ENCODE results near the gene PRODH.
A peak's percentile ranks its signal among the peaks of the same experiment; 100 is the strongest.
"Not testable (repeated sequence)": the region's sequence is repeated elsewhere in the genome, so short reads cannot be mapped to it uniquely, and the experiment has no call there.

PRODH gene, protein sequence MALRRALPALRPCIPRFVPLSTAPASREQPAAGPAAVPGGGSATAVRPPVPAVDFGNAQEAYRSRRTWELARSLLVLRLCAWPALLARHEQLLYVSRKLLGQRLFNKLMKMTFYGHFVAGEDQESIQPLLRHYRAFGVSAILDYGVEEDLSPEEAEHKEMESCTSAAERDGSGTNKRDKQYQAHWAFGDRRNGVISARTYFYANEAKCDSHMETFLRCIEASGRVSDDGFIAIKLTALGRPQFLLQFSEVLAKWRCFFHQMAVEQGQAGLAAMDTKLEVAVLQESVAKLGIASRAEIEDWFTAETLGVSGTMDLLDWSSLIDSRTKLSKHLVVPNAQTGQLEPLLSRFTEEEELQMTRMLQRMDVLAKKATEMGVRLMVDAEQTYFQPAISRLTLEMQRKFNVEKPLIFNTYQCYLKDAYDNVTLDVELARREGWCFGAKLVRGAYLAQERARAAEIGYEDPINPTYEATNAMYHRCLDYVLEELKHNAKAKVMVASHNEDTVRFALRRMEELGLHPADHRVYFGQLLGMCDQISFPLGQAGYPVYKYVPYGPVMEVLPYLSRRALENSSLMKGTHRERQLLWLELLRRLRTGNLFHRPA

DNA sequence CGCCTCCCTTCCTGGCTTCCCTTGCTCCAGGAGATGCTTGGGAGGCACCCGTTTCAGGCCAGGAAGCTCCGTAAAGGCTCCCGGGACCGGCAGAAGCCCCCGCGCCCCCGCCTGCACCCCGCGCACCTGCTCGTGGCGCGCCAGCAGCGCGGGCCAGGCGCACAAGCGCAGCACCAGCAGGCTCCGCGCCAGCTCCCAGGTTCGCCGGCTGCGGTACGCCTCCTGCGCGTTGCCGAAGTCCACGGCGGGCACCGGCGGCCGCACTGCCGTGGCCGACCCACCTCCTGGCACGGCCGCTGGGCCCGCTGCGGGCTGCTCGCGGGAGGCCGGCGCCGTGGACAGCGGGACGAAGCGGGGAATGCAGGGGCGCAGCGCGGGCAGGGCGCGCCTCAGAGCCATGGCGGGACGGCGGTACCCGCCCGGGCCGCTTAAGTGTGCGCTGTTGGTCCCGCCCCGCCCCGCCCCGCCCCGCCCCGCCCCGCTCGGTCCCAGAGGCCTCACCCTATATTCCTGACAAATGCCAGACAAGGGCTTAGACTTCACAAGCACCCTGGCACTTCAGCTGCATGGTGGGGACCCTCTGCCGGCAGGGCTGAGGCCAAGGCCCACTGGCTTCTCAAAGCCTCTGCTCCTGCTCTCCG is at the start of gene PRODH:
PRODH (minus strand) TSS at position 405 of the 641 bp plus-strand sequence; CDS start at position 399, 6 bp downstream.
- no peak for DNase-seq

DNA sequence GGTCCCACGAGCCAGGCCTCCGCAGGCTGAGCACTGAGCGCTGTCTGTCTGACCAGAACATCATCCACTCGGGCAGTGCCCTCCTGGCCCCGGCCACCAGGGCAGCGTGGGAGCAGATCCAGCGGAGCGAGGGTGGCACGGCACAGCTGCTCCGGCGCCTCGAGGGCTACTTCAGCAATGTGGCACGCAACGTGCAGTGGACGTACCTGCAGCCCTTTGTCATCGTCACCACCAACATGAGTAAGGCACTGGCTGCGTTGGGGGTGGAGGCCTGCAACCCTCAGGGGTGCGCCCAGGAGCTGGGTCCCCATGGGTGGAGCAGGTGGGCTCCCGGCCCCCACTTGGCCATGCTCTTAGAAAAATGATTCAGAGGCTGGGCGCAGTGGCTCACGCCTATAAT is 49.7 kb upstream of the PRODH start:
- DNase-seq, result no peak

DNA sequence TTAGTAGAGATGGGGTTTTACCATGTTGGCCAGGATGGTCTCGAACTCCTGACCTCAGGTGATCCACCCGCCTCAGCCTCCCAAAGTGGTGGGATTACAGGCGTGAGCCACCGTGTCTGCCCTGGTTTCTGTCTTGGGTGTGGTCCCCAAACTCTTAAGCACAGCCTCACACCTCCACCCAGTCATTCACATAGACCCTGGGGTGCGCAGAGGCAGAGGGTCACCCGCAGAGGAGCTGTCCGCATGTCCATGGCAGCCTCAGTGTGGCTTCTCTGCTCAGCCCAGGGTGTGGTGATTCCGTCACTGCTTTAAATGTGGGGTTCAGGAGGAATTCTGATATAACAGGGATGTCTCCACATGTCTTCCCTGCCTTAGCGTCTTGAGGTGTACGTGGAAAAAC is 48.5 kb upstream of the PRODH start:
- DNase-seq, result no peak

DNA sequence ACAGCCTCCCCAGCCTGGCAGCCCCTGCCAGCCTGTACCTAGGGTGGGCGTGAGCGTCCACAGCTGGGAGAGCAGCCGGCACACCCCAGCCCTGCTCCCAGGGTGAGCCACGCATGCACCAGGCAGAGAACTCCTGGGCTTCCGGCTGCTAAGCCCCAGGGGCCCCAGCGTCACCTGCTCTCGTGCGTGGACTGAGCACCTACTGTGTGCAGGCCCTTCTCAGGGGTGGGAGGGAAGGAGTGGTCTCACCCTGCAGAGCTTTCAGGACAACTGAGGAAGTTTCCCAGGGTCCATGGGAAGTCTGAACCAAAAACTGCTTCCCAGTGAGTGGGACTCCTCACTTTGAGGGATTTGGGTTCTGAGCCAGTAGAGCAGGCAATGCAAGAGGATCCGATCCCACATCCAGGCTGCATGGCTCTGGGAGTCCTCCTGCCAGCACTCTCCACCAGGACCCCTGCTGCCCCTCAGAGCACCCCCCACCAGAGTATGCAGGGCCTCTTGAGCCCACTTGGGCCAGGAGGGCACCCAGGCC is 47.1 kb upstream of the PRODH start:
- no peak for DNase-seq

DNA sequence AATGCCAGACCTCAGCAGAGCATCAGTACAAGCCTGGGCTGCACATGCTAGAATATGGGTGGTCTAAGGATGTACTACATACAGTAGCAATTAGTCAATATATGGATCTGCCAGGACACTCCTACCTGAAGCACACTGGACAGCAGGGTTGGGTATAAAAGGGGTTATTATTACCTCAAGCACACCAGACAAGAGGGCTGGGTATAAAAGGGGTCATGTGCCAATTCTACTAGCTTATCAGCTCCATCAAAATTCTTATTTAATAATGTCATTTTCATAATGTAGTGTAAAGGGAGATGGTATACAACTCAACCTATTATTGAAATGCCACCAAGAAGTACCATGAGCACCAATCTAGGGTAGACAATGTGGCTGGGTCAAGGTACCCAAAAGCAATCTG is 44.7 kb upstream of the PRODH start:
- DNase-seq, result no peak

DNA sequence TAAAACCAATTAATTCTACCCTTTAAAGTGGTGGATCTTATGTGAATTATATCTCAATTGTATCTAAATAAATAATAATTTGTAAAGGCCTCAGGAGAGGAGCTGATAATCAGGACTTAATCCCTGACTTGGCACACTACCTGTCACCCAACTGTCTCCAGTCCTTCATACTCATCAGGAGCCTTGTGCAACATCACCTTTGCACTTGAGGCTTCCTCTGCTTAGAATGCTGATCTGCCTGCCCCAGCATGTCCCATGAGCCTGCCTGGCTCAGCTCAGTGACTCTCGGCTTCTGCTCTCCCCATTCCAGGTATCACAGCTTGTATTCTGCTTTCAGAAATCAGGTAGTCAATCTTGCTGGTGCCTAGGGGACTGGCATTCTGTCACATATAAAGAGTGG is 43.9 kb upstream of the PRODH start:
- no peak for DNase-seq

DNA sequence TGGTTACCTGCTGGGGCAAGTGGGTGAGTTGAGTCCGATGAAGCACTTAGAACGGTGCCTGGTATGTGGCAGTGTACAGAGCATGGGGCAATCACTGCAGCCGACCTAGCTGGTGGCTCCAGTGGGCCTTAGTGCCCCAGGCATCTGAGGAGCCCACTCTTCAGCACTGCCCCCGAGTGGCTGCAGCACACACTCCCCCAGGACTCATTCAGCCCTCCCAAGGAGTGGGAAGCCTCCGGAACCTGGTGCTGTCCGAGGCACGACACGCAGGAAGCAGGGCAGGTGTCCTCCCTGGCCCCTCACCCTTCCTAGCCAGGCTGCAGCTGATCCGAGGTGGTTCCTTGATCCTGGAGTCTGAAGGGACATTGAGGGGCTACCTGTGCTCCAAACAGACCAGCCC is 42.4 kb upstream of the PRODH start:
- no peak for DNase-seq

DNA sequence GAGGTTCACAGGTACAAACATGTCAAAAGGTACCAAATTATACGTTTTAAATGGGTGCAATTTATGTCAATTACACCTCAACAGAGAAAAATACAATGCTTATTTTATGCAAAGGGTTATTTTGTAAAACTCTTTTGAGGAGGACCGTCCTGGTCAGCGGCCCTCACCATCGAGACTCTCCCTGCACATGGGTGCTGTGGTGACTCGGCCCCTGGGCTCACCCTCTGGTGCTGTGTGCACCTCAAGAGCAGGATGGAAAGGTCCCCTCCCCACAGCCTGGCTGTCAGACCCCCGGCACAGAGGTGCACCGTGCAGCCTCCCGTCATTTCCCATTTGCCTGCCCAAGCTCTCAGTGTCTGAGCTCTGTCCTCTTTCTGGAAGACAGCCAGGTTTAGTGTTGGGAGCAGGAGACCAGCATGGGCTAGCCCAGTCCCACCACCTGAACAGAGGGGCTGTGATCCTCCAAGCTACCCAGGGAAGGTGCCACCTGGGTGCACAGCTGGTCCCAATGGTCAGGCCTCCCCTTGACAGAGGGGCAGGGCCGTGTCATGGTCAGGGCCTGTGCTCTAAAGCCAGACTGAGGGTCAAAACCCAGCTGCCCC is 41.8 kb upstream of the PRODH start:
- no peak for DNase-seq

DNA sequence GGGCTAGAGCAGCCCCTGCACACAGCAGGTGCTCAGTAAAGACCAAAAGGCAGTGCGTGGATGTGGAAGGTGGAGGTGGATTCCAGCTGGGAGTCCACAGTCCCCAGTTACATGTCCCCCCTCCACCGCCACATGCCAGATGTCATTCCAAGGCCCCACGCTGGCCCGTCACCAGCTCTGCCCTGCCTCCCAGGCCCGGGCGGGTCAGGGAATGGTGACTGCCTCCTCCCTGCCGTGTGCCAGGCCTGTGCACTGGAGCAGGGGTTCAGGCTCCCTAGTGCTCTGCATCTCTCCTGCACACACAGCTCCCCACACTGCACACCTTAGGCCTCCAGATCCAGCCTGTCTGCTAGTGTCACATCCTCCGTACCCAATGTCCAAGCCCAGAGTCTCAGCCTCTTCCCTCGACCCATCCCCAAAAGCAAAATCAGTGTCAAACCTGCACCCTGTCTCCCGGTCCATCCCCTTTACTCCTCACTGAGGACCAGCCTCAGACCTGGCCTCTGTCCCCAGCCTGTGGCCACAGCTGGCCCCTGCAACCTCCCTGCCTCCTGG is 40.2 kb upstream of the PRODH start:
- no peak for DNase-seq

DNA sequence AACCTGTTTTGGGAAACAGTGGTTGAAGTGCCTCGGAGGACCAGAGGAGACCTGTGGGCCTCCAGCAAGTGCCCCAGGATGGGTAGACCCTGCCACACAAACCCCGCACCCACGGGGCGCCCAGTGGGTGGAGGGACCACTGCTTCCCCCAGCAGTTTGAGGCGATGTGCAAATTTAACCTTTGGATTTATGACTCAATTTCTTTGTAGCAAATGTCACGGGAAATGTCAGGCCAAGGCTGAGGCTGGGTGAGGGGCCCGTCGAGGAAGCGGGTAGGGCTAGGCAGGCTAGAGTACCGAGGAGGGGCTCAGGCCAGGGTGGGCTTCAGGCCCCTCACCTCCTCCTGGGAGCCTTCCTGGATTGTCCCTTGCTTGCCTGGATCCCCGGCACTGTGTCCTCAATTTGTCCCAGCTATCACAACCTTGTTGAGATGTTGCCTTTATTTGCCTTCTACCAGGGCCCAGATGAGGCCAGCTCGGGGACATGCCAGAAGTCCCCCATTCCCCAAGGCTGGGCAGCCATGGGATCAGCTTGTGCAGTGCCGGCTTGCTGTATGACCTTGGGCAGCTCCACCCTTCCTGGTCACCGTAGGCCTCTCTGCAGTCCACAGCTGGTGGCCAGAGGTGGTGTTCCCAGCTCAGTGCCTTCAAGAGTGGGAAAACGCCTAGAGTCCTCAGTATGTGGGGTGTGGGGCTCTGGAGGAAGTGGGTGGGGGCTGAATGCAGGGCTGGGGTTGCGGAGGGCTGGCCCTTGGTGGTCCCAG is 39.5 kb upstream of the PRODH start:
- no peak for DNase-seq

DNA sequence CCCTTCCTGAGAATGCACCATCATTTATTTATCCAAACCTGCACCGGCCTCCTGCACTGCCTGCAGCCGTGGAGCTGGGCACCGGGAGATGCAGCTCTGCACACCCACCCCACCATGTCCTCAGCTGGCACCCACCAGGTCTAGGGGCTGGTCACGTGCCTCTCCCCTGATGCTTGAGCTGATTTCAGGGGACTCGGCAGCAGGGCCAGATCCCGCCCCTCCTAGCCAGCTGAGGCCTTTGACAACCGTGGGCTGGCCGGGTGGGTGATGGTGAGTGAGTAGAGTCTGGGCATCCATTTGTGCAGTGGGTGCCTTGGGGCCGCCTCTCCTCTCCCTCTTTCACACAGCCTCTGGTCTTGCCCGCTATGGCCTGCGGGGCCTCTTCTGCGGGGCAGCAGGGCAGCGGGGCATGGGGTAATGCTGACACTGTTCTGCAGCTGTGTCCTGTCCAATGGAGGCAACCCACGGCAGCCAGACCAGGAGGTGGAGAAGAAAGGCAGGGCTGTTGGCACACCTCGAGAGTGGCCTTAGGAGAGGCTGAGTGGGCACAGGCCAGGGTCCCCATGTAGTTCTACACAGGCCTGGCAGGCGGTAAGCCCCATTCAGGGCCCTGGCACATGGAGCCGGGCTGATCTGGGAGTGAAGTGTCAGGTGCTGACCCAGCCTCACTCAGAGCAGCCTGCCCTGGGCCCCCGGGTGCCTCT is 38.5 kb upstream of the PRODH start:
- DNase-seq, result no peak

DNA sequence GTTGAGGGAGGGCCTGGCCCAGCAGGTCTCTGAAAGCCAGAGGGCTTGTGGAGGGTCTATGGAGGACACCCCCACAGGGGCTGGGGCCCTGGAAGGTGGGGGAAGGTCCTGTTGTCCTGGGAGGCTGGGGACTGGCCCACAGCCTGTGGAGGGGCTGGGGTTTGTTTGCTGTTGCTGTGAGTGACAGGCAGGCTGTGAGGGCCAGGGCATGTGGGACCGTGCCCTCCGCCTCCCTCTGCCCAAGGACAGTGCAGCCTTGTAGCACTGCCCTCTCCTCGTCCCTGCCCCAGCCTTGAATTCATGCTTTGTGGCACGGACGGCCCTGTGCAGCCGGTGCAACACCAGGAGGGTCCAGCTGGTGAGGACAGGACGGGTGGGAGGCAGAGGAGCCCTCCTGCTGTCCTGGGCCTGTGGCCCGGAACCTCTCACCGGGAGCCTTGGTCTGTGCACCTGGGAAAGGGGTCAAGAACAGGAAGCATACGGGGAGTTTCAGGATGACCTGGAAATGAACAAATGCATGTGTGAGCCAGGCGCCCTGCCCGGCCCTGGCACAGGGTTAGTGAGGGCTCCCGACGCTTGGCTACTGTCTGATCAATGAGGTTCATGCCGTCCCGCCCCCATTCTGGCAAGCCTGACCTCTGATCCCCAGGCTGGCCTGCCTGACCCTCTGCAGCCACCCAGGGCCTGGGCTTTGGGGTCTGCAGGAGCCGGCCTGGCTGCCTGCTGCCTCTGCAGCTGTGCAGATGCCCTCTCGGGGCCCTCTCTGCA is 37.4 kb upstream of the PRODH start:
- no peak for DNase-seq

DNA sequence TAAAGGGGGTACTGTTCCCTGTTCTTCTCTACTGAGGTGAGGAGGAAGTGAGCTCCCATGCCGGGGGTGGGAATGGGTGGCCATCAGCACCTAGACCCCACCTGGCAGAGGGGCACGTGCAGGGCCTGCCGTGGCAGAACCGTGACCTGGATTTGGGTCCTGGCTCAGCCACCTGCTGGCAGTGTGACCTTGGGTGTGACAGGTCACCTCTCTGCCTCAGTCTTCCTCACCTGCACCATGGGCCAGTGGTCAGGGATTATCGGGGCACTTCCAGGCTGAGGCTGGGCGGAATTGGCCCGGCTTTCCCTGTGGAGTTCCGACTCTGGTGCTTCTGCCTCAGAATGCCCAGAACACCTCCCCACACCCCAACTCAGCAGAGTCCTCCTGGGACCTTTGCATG is 36.5 kb upstream of the PRODH start:
- DNase-seq, result not testable (repeated sequence)

DNA sequence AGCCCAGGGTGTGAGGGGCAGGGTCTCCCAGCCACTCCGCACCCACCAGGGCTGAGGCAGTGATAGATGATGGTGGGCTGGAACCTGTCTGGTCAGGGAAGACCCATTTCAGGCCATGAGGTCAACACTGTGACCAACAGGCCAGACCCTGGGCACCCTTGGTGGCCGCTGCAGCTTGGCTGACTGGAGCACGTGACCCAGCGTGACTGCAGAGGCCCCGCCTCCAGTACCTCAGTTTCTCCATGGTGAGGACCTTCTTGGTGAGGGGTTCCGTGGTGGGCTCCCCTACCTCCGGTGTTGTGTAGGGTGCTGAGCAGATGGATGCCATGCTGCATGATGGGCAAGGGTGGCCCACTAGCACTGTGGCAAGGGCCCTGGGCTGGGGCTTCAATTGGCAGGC is 35.9 kb upstream of the PRODH start:
- not testable (repeated sequence) for DNase-seq

DNA sequence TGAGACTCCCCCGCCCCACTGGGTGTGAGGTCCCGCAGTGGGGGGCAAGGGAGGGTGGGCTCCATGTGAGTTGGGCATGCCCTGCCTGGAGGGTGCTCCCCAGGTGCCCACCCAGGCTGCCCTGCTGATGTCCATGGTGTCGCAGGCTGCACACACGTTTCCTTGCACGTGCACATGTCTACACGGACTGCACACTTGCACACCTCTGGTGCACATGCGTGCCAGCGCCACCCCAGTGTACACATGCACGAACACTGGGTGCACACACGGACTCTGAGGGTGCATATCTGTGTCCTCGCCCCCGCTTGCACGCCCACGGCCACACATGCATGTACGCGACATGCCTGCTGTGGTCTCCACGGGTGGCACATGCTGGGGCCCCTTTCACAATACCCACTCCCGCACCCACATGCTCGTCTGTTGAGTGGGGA is 35.2 kb upstream of the PRODH start:
- no peak for DNase-seq

DNA sequence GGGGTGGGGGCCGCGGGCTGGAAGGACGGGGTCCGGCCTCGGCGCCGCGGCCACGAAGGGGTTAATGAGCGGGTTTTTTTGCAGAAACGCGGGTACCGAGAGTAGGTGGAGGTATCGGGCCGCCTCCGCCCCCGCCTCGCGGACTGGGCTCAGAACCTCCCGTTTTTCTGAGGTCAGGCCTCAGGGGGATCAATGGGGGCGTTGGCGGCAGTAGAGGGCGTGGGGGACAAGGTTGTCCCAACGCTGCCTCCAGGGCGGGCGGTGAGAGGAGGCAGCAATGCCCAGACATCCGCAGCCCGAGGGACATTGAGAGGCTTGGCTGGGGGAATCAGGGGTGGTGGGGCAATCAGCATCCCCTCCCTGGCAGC is 34.8 kb upstream of the PRODH start:
- no peak for DNase-seq

DNA sequence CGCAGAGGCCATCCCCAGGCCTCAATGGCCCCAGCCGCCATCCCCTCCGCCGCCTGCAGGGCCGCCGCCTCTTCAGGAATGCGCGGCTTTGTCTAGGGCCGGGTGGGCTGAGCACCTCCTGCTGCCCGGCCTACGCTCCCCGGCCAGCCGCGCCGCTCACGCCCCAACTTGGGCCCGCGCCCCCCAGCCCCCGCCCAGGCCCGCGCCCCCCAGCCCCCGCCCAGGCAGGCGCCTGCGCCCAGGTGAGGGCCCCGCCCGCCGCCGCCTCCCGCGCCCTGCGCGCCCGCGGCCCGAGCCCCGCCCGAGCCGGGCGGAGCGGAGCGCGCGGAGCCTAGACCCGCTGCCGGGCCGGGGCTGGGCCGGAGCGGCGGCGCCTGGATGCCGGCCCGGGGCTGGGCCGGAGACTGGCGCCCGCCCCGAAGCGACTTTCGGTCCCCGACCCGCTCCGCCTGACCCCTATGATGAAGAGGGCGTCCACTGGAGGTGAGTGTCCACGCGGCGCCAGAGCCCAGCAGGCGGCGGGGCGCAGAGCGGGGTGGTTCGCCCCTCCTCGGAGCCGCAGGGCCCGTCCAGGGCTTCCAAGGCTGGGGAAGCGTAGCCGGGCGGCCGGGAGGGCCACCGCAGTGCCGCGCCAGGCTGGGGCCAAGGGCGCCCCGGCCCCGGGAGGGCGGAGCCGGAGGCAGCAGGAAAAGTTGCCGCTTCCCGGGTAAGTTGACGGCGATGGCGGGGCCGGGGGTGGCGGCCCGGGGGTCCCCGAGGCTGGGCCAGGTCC is 34.3 kb upstream of the PRODH start:
- DNase-seq, result peak; percentile 7

DNA sequence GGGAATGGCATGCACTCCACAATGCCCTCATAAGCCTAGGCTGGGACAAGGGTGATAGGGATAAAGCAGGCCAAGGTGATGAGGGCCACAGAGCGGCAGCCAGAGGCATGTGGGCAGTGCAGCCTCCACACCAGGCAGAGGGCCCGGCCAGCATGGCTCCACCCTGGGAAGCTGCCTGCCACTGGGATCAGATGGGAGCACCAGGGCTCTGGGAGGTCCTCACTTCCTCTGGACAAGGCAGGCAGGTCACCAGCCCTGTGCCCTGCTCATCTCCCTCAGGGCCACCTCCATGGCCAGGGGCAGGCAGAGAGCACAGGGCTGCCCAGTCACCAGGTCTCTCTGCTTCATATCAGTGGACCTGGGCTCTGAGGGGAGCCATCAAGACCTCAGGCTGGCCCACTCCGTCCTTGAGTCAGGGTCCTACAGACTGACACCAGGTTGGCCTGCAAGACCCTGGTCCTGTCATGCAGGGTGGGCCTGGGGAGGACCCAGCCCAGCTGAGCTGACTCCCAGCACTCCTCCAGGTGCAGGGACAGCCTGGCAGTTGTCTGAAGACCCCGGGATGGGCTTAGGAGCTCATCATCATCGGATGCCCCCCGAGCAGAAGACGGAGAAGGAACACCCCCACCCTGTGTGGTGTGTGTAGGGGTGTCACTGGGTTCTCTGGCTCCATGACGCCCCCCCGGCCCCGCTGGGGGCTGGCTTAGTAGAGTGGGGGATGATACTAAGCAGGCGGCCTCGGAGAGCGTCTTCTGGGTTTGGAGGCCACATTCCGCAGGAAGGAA is 33.3 kb upstream of the PRODH start:
- not testable (repeated sequence) for DNase-seq

DNA sequence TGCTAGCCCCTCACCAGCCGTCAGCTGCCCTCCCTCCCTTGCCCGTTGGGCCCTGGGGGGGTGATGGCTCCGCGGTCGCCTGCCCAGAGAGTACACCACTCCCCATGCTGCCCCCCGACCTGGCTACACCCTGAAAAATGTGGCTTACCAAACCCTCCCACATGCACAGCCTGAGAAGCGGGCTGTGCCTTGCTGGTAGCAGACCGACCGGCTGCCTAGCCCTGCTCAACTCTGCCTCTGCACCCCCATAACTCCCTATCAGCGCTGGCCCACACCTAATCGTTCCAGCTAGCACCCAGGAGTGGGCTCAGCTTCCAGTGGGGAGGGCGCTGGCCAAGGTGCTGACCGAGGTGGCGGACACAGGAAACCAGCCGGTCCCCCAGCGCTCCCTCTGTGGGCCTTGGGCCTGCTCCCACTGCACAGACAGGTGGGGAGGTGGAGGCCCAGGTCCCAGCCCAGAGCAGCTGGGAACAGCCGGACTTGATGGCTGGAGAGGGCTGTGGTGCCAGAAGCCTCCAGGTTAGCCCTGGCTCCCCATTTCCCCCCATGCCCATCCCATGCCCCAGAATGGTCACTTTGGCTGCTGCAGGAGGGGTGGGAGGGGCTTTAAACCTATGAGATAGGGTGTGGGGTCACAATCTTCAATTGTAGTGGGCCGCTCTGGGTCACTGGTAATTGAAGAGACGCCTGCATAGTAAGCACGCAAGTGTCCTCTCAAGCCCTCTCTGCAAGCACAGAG is 32.1 kb upstream of the PRODH start:
- no peak for DNase-seq

All from NCI-H1092 treated with DMSO at 0.1 percent for 48 hours (cell line).